ENCODE results near the gene MACROD2.

The MACROD2 gene

GRCh38 chr20:14782731-14783130 lies 787.4 kb downstream of the MACROD2 start:
- no peak overlapping the region for H3K27ac ChIP-seq
- TF ChIP-seq, protein P1, sequence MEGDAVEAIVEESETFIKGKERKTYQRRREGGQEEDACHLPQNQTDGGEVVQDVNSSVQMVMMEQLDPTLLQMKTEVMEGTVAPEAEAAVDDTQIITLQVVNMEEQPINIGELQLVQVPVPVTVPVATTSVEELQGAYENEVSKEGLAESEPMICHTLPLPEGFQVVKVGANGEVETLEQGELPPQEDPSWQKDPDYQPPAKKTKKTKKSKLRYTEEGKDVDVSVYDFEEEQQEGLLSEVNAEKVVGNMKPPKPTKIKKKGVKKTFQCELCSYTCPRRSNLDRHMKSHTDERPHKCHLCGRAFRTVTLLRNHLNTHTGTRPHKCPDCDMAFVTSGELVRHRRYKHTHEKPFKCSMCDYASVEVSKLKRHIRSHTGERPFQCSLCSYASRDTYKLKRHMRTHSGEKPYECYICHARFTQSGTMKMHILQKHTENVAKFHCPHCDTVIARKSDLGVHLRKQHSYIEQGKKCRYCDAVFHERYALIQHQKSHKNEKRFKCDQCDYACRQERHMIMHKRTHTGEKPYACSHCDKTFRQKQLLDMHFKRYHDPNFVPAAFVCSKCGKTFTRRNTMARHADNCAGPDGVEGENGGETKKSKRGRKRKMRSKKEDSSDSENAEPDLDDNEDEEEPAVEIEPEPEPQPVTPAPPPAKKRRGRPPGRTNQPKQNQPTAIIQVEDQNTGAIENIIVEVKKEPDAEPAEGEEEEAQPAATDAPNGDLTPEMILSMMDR (conservative IDR thresholded peaks at IDR 0.05) = no peak
- no peak for TF ChIP-seq ZFX (IDR thresholded peaks at IDR 0.05)

GRCh38 chr20:14783766-14784165 lies 788.5 kb downstream of the MACROD2 start:
- no peak overlapping the region for H3K27ac ChIP-seq
- no peak for TF ChIP-seq ZFX (IDR thresholded peaks at IDR 0.05)
- TF ChIP-seq, protein P1 (conservative IDR thresholded peaks at IDR 0.05) = no peak

GRCh38 chr20:14785065-14785743 lies 789.9 kb downstream of the MACROD2 start:
- no peak overlapping the region for H3K27ac ChIP-seq
- no peak for TF ChIP-seq ZFX (IDR thresholded peaks at IDR 0.05)
- TF ChIP-seq, protein P1 (conservative IDR thresholded peaks at IDR 0.05) = no peak

- TF ChIP-seq, protein P1 (conservative IDR thresholded peaks at IDR 0.05) = no peak
- no peak for TF ChIP-seq ZFX (IDR thresholded peaks at IDR 0.05)
- H3K27ac ChIP-seq = no peak overlapping the region
Measured at GRCh38 chr20:14790190-14790589, 794.9 kb downstream of the MACROD2 start.

DNA sequence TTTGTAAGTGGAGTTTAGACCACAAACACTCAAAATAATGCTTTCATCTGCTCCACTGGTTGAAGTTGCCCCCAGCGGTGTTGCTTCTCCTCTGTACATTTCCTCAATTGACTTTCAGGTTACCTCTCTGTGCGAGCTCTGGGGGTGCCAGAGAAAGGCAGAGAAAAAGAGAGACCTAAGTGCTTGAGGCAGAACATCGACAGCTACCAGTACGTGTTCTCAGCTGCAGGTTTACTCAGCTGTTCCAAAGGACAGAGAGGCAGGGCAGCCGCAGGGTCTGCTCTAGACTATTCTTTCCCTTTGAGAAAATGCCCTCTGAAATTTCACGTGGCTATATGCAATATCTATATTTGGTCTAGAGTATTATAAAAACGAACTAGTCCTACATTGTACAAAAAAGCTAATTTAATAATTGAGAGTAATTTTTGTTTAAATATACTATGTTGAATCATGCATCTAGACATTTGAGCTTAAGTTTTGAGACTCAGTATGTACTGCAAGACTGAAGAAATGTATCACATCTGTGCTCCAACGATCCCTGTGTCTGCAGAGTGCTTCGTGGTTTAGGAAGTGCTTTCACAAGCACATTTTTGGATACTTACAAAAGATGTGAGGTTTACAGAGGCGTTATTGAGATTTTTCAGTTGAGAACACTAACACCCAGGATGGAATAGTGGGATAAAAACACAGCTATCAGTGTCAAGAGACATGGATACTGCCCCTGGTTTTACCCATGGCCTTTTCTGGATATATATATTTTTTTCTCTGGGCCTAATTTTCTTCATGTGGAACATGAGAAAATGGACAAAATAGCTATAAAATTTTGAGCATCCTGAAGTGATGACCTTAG lies 795.7 kb downstream of the MACROD2 start:
- H3K27ac ChIP-seq = no peak overlapping the region
- TF ChIP-seq ZFX (IDR thresholded peaks at IDR 0.05) = no peak
- TF ChIP-seq, protein P1 (conservative IDR thresholded peaks at IDR 0.05) = no peak

GRCh38 chr20:14792915-14793314 lies 797.6 kb downstream of the MACROD2 start:
- H3K27ac ChIP-seq = no peak overlapping the region
- TF ChIP-seq ZFX (IDR thresholded peaks at IDR 0.05) = no peak
- TF ChIP-seq, protein P1 (conservative IDR thresholded peaks at IDR 0.05) = no peak

DNA sequence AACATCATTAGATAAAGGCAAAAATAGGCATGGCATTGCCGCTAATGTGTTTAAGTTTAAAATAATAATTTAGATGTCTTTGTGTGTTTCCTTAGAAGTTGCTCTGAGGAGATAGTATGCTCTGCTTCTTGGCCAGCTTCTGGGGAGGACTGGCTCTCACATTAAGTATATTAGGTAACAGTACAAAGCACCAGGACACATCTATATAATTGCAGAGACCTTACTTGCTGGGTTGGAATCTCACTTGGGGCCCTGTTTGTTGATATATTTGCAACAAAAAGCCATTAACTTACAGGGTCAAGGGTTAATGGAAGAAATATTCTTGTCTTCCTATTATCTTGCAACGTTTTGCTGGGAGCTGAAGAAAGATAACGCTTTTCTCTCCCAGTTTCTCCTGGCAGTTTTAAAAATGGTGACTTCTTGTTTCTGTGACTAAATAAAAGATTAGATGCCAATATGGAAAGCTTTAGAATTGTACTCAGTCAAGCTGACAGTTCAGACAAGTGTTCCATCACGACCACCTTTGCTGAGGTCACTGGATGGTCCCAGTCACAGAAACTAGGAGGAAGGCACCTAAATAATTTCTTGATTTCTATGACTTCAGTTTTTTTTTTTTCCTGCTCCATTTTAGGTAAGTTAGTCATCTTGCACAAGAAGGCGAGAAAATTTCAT lies 804.4 kb downstream of the MACROD2 start:
- TF ChIP-seq, protein P1 (conservative IDR thresholded peaks at IDR 0.05) = no peak
- no peak for TF ChIP-seq ZFX (IDR thresholded peaks at IDR 0.05)
- no peak overlapping the region for H3K27ac ChIP-seq
